Stimulated activated CD8-positive, alpha-beta memory T cell treated with anti-CD3 and anti-CD28 coated beads, Interleukin-2, amount 100 ng/mL, for 48 hours (primary cell): ENCODE measurements around the gene INTS12.

Source experiments
- DNase-seq, 2 donors: peaks; one replicate each; pipeline ENCODE4 v3.0.0-alpha.2; 2020; ENCODE audit warnings: low read depth in 2 of 2

Gene INTS12

GRCh38 chr4:105686571-105686970 lies 21.9 kb downstream of the INTS12 start:
- no peak for DNase-seq

DNA sequence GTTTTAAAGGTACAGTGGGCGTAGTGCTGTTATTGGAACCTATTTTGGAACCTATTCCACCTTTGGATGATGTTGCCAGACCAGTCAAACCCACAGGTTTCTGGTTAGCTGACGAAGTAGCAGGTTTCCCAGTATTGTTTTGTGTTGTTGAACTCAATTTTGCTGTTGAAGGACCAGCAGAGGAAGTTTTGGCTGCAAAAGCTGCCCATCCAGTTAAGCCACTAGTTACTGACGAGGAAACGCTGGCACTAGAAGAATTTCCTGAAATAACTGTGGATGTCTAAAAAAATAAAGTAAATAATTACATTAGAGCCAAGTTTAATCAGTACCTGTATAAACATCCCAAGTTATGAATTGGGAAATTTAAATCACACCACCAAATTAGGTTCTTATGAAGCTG lies 25.5 kb downstream of the INTS12 start:
- no peak for DNase-seq

DNA sequence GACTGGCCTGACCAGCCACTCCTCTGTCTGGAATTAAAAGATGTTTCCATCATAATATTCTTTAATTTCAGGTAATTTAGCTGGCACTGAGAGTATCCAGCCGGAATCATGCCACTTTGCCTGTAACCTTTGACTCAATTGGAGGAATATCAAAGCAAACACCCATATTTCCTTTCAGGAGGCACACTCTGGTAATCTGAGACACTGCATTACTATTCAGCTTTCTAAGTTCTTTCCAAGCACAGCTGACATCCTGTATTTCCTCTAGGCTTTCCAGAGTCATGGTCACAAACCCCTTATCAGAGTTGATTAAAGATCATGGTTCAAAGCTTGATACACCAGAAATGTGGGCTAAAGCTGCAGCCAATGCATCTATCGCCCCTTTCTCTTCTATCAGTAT lies 29.3 kb downstream of the INTS12 start:
- no peak for DNase-seq

DNA sequence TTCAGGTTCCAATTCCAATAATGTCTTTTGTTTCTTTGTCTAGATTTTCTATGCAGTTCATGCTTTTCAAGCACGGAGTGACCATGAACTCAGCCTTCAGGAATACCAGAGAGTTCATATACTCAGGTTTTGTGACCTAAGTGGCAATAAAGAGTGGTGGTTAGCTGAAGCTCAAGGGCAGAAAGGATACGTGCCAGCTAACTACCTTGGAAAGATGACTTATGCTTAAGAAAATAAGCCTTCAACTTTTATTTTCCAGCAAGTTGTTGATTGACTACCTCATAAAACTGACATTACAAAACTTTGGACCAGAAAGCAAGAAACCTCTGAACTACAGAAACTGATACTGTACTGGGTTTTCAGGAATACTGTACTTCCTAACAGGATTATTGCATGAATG lies 30.8 kb downstream of the INTS12 start:
- no peak for DNase-seq

- DNase-seq, result no peak
Measured at GRCh38 chr4:105674011-105674410, 34.5 kb downstream of the INTS12 start.

DNA sequence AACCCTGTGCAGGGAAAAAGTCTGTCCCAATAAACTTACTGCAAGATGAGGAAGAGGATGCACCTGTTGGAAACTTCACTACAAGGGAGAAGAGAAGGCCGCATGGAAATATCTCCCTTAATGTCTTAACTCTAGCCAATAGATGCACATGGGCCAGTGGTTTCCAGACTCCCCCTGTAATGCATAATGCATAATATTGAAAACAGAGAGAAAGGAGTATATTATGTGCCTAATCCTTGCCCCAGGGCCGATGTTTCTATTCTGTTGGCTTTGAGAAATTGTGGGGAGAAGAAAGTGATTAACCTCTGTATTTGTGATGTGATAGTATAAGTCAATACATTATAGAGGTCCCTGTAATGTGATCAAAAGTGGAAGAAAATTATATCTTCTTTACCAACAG lies 37.2 kb downstream of the INTS12 start:
- no peak for DNase-seq

GRCh38 chr4:105670684-105671083 lies 37.8 kb downstream of the INTS12 start:
- DNase-seq, result no peak

DNA sequence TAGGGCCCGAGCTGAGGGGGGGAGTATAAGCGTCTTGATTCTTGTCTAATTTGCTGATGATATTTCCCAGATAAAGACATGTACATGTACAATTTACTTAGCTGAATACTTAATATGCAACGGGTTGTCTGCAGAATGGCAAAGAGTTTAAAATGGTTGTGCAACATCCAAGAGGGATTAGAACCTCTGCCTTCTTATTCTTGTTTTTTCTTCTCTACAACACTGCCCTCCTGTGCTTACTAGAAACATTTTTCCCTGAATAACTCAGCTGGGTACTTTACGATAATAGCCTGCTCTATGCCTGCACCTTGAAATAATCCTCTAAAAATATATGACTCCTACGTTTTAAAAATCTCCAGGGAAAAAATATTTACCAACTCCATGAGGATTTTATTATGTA lies 41.8 kb downstream of the INTS12 start:
- DNase-seq, result no peak

DNA sequence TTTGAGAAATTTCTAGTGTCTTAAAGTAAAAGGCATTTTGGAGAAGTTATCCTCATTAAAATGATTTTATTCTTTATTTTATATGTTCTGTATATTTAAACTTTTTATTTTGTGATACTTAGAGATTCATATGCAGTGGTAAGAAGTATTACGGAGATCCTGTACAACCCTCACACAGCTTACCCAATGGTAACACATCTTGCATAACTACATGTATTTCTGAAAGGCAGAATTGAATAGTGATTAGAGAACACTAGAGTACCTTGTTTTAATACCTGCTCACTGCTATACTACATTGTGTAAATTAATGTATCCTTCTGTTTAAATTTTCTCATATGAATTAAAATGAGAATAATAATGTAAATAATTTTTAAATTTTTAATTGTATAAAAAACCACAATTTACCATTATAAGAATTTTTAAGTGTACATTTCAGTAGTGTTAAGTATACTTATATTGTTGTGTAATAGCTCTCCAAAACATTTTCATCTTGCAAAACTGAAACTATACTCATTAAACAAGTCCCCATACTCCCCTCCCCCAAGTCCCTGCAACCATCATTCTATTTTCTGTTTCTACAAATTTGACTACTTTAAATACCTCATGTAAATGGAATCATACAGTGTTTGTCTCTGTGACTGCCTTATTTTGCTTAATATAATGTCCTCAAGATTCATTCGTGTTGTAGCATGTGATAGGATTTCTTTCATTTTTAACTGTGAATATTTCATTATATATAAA lies 45.4 kb downstream of the INTS12 start:
- DNase-seq, result no peak

- no peak for DNase-seq
Measured at GRCh38 chr4:105661028-105661427, 47.5 kb downstream of the INTS12 start.

GRCh38 chr4:105659190-105659589 lies 49.3 kb downstream of the INTS12 start:
- no peak for DNase-seq

GRCh38 chr4:105657117-105657765 lies 51.2 kb downstream of the INTS12 start:
- no peak for DNase-seq

DNA sequence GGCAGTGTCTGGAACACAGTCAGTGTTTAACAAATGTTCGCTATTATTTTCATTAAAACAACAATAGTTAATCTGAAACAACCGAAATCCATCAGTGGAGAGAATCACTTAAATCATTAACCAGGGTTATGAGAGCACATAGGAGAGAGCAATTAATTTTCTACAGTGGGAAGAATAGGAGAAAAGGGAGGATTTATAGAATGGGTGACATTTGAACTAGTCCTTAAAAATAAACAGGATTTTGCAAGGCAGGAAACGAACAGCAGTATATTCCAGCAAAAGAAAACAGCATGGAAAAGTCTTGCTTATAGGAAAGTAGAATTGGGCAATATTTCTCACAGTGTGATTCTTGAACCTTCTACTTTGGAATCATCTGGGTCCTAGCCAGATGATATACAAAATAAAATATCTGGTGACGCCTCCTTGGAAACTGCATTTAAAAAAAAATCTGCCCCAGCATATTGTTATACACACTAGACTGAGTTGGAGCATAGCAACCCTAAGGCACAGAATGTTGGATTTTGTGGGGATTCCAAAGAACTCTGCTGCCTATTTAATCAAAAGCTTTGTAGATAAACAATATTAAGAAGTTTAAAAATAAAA lies 56.1 kb downstream of the INTS12 start:
- no peak for DNase-seq

GRCh38 chr4:105651884-105652283 lies 56.6 kb downstream of the INTS12 start:
- no peak for DNase-seq

DNA sequence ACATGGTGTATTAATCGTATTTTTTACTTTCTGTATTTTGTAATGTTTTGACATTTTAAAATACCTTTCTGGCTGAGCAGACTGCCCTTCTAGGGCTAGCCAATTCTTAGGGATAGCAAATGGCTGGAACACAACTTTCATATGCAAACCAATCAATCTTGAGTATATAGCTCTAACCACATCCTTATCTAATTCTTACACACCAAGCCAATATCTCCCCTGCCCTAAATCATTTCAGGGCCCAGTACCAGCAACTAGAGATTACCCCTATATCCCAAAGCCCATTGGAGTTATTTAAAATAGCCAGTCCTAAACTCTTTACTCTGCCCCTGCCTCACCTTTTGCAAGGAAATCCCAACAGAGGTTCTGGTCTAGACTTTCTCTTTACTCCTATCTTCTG lies 58.3 kb downstream of the INTS12 start:
- no peak for DNase-seq

DNA sequence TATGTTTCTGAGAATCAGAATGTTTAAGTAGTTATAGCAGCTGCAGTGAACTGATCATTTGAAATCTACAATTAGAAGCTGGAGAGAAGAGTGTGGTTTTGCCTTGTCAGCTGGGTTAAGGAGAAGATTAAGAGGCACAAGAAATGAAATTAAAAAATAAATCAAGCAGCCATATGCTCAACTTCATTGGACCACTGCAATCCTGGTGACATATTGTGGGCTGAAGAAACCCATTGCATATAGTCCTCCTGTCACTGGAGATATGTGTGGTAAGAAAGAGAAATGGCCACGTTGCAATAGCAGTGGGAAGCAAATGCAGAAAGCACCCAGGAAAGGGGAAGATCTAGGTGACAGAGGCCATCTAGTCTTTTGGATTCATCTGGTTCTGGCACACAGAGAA lies 63.0 kb downstream of the INTS12 start:
- no peak for DNase-seq

GRCh38 chr4:105644257-105644656 lies 64.2 kb downstream of the INTS12 start:
- DNase-seq, result no peak

GRCh38 chr4:105641845-105642244 lies 66.6 kb downstream of the INTS12 start:
- no peak for DNase-seq

GRCh38 chr4:105637408-105638176 lies 70.9 kb downstream of the INTS12 start:
- no peak for DNase-seq

- DNase-seq, result no peak
Measured at GRCh38 chr4:105634402-105635080, 73.9 kb downstream of the INTS12 start.

DNA sequence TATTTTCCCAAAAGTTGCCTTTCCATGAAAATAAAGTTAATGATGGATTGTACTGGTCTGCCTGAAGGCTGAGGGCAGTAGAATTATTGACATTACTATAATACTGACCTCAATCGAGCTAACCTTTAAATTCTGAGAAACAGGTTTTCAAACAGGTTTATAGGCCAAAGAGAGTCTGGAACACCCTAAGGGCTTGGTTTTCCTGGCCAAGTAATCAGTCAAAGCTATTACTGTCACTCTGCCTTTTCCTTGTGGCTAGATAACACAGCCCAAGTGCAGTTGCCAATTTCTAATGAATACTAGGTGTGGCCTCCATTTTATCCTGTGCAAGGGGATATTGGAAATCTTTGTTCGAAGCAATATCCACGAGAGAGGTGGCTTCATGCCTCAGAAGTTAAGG lies 75.2 kb downstream of the INTS12 start:
- no peak for DNase-seq
